HepG2 (cell line): ENCODE data around the gene RASSF7. TPM values are rescaled to one million over a fixed set of nuclear protein-coding genes. Genes with fewer than 3 reads are reported as not detected.
A peak's percentile ranks its signal among the peaks of the same experiment; 100 is the strongest.

Experiments
- ATAC-seq: fragments of 200-7000 bp; cut with Tn5 transposase; 3 replicates; pipeline ENCODE4 v1.9.1; 2020; ENCODE audit warnings: mild to moderate bottlenecking, moderate library complexity
- BruUV-seq: library from RNA; stranded (reverse); fragments of 400-500 nt; replicated peaks from 2 replicates; lab custom pipeline; 2021; lab: Mats Ljungman, UMichigan
- CTCF ChIA-PET: fragments of 300-600 bp; formaldehyde crosslinking; extraction: SDS; loops from one replicate; lab custom pipeline; 2021; ENCODE audit warnings: low total read pairs, inconsistent platforms, low intra/inter-chr PET ratio; lab: Yijun Ruan, JAX
- POLR2A ChIA-PET: fragments of 350-600 bp; sonication (Branson Sonifier 250); formaldehyde crosslinking; loops from one replicate; lab custom pipeline; 2020; ENCODE audit warnings: antibody characterized with exemption, inconsistent platforms; lab: Yijun Ruan, JAX
- DNase-seq: peaks from one replicate; pipeline ENCODE4 v3.0.0-alpha.2; 2015; ENCODE audit warnings: low spot score
- FAIRE-seq: peaks from 3 replicates; lab custom pipeline; 2011; peaks lifted over from hg19 to GRCh38; lab: Jason Lieb, UNC
- H2AFZ ChIP-seq: one replicate; pipeline ENCODE4 v1.6.1; 2011; ENCODE audit warnings: low read length, inconsistent platforms
- H3K27ac ChIP-seq: fragments of 300-600 bp; 3 replicates; pipeline ENCODE4 v1.8.0; 2011; ENCODE audit warnings: mixed run types, mild to moderate bottlenecking, mixed read lengths, low read length, inconsistent platforms; ENCODE audit not compliant: insufficient read depth; ENCODE audit errors: extremely low read length
- H3K27me3 ChIP-seq, 2 experiments: fragments of 200-600 bp in 1 of 2; 2 replicates in 1 of 2; 3 replicates in 1 of 2; pipeline versions ENCODE4 v1.6.0 to v1.8.0; 2011; ENCODE audit warnings: low read length in 2 of 2, mild to moderate bottlenecking in 2 of 2, moderate library complexity in 2 of 2, inconsistent platforms in 1 of 2; ENCODE audit not compliant: insufficient read depth in 2 of 2, control insufficient read depth in 1 of 2
- H3K36me3 ChIP-seq, 2 experiments: fragments of 200-600 bp in 1 of 2; replicated peaks in 1 of 2; 2 replicates in 1 of 2; 3 replicates in 1 of 2; pipeline versions ENCODE4 v1.5.1 to v1.8.0; 2011; ENCODE audit warnings: low read length in 2 of 2, inconsistent platforms in 1 of 2; ENCODE audit not compliant: insufficient read depth in 2 of 2, control insufficient read depth in 1 of 2
- H3K4me1 ChIP-seq: 2 replicates; pipeline ENCODE4 v1.5.1; 2012; ENCODE audit warnings: low read length, inconsistent platforms; ENCODE audit not compliant: insufficient read depth
- H3K4me2 ChIP-seq: 2 replicates; pipeline ENCODE4 v1.6.0; 2011; ENCODE audit warnings: low read depth, low read length, inconsistent platforms
- H3K4me3 ChIP-seq, 3 experiments: fragments of 200-600 bp in 1 of 3; sonication (generic), shearing (Covaris generic) in 1 of 3; replicated peaks in 1 of 3; 2 replicates each; pipeline ENCODE4 v1.5.1; 2011 to 2016; ENCODE audit warnings: low read length in 3 of 3, inconsistent platforms in 2 of 3, low read depth in 2 of 3, mild to moderate bottlenecking in 2 of 3, control low read depth in 1 of 3, mixed read lengths in 1 of 3; ENCODE audit not compliant: insufficient read depth in 1 of 3
- H3K79me2 ChIP-seq: one replicate; pipeline ENCODE4 v1.6.1; 2011; ENCODE audit warnings: low read length, inconsistent platforms; ENCODE audit not compliant: insufficient read depth
- H3K9ac ChIP-seq: 2 replicates; pipeline ENCODE4 v1.6.0; 2011; ENCODE audit warnings: mild to moderate bottlenecking, low read depth, low read length, inconsistent platforms; ENCODE audit not compliant: insufficient read depth
- H3K9me3 ChIP-seq: 2 replicates; pipeline ENCODE4 v1.5.1; 2012; ENCODE audit warnings: mild to moderate bottlenecking, low read length
- H4K20me1 ChIP-seq: 2 replicates; pipeline ENCODE4 v1.6.0; 2011; ENCODE audit warnings: inconsistent platforms, mild to moderate bottlenecking, low read length, moderate library complexity; ENCODE audit not compliant: insufficient read depth
- AGO1 ChIP-seq: fragments of 200-400 bp; formaldehyde crosslinking; IDR thresholded peaks from 2 replicates; pipeline ENCODE4 v1.6.1; 2017; ENCODE audit warnings: mild to moderate bottlenecking, low read depth, low read length, moderate library complexity; ENCODE audit not compliant: poor library complexity, severe bottlenecking
- AGO2 ChIP-seq: fragments of 200-400 bp; formaldehyde crosslinking; optimal IDR thresholded peaks from 2 replicates; pipeline ENCODE3; 2017; ENCODE audit warnings: mild to moderate bottlenecking, low read depth, low read length, moderate library complexity
- HCFC1 ChIP-seq: fragments of 150-350 bp; IDR thresholded peaks from 2 replicates; pipeline ENCODE4 v1.6.1; 2014; ENCODE audit warnings: low read depth, low read length
- HMG20A ChIP-seq: IDR thresholded peaks from 2 replicates; pipeline ENCODE4 v1.6.1; 2016; ENCODE audit warnings: borderline replicate concordance
- NONO ChIP-seq, 2 experiments: fragments of 450-650 bp in 1 of 2; sonication (generic) in 1 of 2; formaldehyde crosslinking in 1 of 2; IDR thresholded peaks in 1 of 2; conservative IDR thresholded peaks in 1 of 2; 2 replicates each; pipeline versions ENCODE4 v1.6.1 to v1.8.0; 2017 to 2022; ENCODE audit warnings: mild to moderate bottlenecking in 1 of 2, missing genetic modification reagents in 1 of 2, moderate library complexity in 1 of 2
- NR2F6 ChIP-seq, 2 experiments: IDR thresholded peaks; 2 replicates each; pipeline ENCODE4 v1.6.1; 2016; ENCODE audit warnings: antibody characterized with exemption in 1 of 2, mild to moderate bottlenecking in 1 of 2
- RBFOX2 ChIP-seq: fragments of 200-400 bp; formaldehyde crosslinking; IDR thresholded peaks from 2 replicates; pipeline ENCODE4 v1.6.1; 2017; ENCODE audit warnings: low read depth, mild to moderate bottlenecking, low read length
- RBM22 ChIP-seq: fragments of 200-400 bp; formaldehyde crosslinking; optimal IDR thresholded peaks from 2 replicates; pipeline ENCODE3; 2017; ENCODE audit warnings: mild to moderate bottlenecking, low read length, moderate library complexity
- TCF7L2 ChIP-seq: IDR thresholded peaks from 2 replicates; pipeline ENCODE4 v1.6.1; 2011; ENCODE audit warnings: mild to moderate bottlenecking, low read depth, low read length, moderate library complexity
- XBP1 ChIP-seq: sonication (generic); formaldehyde crosslinking; IDR thresholded peaks from 2 replicates; pipeline ENCODE4 v1.5.0; 2020; ENCODE audit warnings: missing genetic modification reagents
- ZNF235 ChIP-seq: sonication (generic); formaldehyde crosslinking; IDR thresholded peaks from 2 replicates; pipeline ENCODE4 v1.8.1; 2023; ENCODE audit warnings: mild to moderate bottlenecking, missing genetic modification reagents, borderline replicate concordance
- ZNF550 ChIP-seq: sonication (generic); formaldehyde crosslinking; IDR thresholded peaks from 2 replicates; pipeline ENCODE4 v1.4.0; 2020; ENCODE audit warnings: mild to moderate bottlenecking, missing genetic modification reagents, borderline replicate concordance
- ZNF557 ChIP-seq: sonication (generic); formaldehyde crosslinking; IDR thresholded peaks from 2 replicates; pipeline ENCODE4 v1.4.0; 2020; ENCODE audit warnings: missing genetic modification reagents
- WGBS: methylation state at CpG from one replicate; pipeline ENCODE4 v1.1.6; 2017; ENCODE audit warnings: low lambda C conversion rate; 5-methylcytosine and 5-hydroxymethylcytosine counted together
- in situ Hi-C: cut with HindIII; loops from 2 replicates; pipeline ENCODE4 v1.10.0; 2017; ENCODE audit warnings: low pct_unique_long_range_greater_than_20kb; ENCODE audit not compliant: extremely low pct_ligation_motif_present
- intact Hi-C: fragments of 100-400 bp; cut with micrococcal nuclease; formaldehyde crosslinking; loops from one replicate; pipeline ENCODE4 v1.10.0; 2022; ENCODE audit not compliant: unreplicated experiment
- polyA plus RNA-seq, 8 experiments: library from polyadenylated mRNA; depleted of rRNA in 3 of 8; stranded (reverse) in 7 of 8; unstranded in 1 of 8; fragments of >200 nt; fragmentation: Illumina TruSeq in 4 of 8; extraction: Trizol in 4 of 8; gene quantifications; 2 replicates each; pipeline versions ENCODE4 v1.2.1 to v1.2.3, GENCODE V29; 2011 to 2016; ENCODE audit warnings: low read depth in 4 of 8, missing spikeins in 1 of 8, mixed read lengths in 1 of 8; ENCODE audit not compliant: insufficient read depth in 1 of 8
- total RNA-seq, 5 experiments: library from RNA; depleted of rRNA; stranded (reverse); fragments of >200 nt; fragmentation: Illumina TruSeq; extraction: Trizol; gene quantifications; 2 replicates each; pipeline ENCODE4 v1.2.3, GENCODE V29; 2016; ENCODE audit warnings: low read depth in 1 of 5
- TF ChIP-seq, protein P1 (sequence below): sonication (generic); formaldehyde crosslinking; conservative IDR thresholded peaks from 2 replicates; pipeline ENCODE4 v1.8.0; 2022; ENCODE audit warnings: low read depth, missing genetic modification reagents
- TF ChIP-seq, protein P2 (sequence below): sonication (generic); formaldehyde crosslinking; IDR thresholded peaks from 2 replicates; pipeline ENCODE4 v1.4.0; 2020; ENCODE audit warnings: mild to moderate bottlenecking, missing genetic modification reagents
- TF ChIP-seq, protein P3 (sequence below): sonication (generic); formaldehyde crosslinking; IDR thresholded peaks from 2 replicates; pipeline ENCODE4 v1.4.0; 2020; ENCODE audit warnings: mild to moderate bottlenecking, missing genetic modification reagents
- TF ChIP-seq, protein P4 (sequence below): sonication (generic); formaldehyde crosslinking; IDR thresholded peaks from 2 replicates; pipeline ENCODE4 v1.8.0; 2022; ENCODE audit warnings: missing genetic modification reagents, low read depth, mild to moderate bottlenecking, borderline replicate concordance
- TF ChIP-seq, protein P5 (sequence below): sonication (generic); formaldehyde crosslinking; IDR thresholded peaks from 2 replicates; pipeline ENCODE4 v1.4.0; 2020; ENCODE audit warnings: missing genetic modification reagents

The RASSF7 gene
- total and polyA plus RNA-seq, 2 of the 13 experiments (the other 11 are each of a cell fraction or from before 2014, with no cell fraction given) = 20.2 to 28.6 TPM

DNA sequence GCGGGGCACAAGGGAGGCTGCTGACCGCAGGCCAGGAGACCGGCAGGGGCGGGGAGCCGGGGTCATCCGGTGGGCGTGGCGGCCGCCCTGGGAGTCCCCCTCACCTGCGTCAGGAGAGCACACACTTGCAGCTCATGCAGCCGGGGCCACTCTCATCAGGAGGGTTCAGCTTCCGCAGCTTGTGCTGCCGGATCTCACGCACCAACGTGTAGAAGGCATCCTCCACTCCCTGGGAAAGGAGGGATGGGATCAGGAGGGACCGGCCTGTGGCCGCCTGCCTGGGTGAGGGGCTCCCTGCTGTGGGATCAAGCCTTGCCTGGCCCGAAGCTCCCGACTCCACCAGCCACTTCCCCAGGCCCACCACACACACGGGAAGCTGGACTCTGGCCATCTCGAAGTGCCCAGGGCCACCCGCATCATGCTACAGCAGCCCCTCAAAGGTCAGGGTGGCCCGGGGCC, 28.2 kb upstream of the RASSF7 start (continued):
- TF ChIP-seq, protein P1, sequence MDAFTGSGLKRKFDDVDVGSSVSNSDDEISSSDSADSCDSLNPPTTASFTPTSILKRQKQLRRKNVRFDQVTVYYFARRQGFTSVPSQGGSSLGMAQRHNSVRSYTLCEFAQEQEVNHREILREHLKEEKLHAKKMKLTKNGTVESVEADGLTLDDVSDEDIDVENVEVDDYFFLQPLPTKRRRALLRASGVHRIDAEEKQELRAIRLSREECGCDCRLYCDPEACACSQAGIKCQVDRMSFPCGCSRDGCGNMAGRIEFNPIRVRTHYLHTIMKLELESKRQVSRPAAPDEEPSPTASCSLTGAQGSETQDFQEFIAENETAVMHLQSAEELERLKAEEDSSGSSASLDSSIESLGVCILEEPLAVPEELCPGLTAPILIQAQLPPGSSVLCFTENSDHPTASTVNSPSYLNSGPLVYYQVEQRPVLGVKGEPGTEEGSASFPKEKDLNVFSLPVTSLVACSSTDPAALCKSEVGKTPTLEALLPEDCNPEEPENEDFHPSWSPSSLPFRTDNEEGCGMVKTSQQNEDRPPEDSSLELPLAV (CRISPR knock-in tag) = no peak
- TF ChIP-seq, protein P2, sequence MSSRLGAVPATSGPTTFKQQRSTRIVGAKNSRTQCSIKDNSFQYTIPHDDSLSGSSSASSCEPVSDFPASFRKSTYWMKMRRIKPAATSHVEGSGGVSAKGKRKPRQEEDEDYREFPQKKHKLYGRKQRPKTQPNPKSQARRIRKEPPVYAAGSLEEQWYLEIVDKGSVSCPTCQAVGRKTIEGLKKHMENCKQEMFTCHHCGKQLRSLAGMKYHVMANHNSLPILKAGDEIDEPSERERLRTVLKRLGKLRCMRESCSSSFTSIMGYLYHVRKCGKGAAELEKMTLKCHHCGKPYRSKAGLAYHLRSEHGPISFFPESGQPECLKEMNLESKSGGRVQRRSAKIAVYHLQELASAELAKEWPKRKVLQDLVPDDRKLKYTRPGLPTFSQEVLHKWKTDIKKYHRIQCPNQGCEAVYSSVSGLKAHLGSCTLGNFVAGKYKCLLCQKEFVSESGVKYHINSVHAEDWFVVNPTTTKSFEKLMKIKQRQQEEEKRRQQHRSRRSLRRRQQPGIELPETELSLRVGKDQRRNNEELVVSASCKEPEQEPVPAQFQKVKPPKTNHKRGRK = no peak
- TF ChIP-seq ZNF550 (CRISPR knock-in tag) = no peak

DNA sequence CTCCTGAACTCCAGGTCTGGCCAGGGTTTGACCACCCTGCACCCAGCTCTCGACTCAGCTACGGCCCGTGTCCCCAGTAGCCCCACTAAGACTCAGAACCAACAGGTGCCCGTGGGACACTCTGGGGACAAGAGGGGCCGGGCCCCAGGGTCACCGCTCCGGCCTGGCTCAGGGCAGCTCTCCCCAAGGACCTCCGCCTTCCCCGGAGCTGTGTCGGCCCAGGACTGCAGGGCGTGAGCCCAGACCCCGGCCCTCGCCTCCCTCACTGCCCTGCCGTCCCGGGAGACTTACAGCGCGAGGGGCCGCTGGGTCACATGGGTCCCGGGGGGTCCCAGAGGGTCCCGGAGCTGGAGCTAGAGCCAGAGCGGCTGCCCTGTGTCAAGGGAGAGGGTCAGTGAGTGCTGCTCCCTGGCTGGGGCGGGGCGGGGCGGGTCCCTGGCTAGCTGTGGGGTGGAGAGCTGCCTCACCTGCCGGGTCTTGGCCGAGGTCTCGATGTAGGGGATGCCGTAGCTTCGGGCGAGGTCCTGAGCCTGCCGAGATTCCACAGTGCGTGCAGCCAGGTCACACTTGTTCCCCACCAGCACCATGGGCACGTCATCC, 27.7 kb upstream of the RASSF7 start:
- no peak overlapping the region for H3K27ac ChIP-seq
- ATAC-seq (no peak), FAIRE-seq (no peak), DNase-seq (no peak)
- in situ Hi-C loops = no loop called here
- H3K27me3 ChIP-seq = no peaks in the 10 kb centered on the region
- TF ChIP-seq, protein P3, sequence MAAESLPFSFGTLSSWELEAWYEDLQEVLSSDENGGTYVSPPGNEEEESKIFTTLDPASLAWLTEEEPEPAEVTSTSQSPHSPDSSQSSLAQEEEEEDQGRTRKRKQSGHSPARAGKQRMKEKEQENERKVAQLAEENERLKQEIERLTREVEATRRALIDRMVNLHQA (CRISPR knock-in tag) = no peak
- TF ChIP-seq, protein P4, sequence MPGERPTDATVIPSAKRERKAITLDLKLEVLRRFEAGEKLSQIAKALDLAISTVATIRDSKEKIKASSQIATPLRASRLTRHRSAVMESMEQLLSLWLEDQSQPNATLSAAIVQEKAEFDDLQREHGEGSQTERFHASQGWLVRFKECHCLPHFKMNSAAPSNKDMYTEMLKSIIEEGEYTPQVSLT = no peak
- TF ChIP-seq AGO2 (peak; percentile 17), NONO (IDR thresholded peaks at IDR 0.05) (no peak), NONO (CRISPR knock-in tag; conservative IDR thresholded peaks at IDR 0.05) (no peak), RBM22 (no peak), HMG20A (CRISPR knock-in tag) (no peak), TCF7L2 (no peak), XBP1 (CRISPR knock-in tag) (no peak), HCFC1 (no peak), ZNF235 (CRISPR knock-in tag) (no peak), RBFOX2 (0 out of 2 replicates have a peak, but pooled peaks have one; percentile 21), NR2F6 (IDR thresholded peaks at IDR 0.05) (no peak), NR2F6 (CRISPR knock-in tag; IDR thresholded peaks at IDR 0.05) (no peak), ZNF557 (CRISPR knock-in tag) (no peak), AGO1 (peak; percentile 35)
- TF ChIP-seq, protein P5, sequence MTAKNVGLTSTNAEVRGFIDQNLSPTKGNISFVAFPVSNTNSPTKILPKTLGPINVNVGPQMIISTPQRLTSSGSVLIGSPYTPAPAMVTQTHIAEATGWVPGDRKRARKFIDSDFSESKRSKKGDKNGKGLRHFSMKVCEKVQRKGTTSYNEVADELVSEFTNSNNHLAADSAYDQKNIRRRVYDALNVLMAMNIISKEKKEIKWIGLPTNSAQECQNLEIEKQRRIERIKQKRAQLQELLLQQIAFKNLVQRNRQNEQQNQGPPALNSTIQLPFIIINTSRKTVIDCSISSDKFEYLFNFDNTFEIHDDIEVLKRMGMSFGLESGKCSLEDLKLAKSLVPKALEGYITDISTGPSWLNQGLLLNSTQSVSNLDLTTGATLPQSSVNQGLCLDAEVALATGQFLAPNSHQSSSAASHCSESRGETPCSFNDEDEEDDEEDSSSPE (CRISPR knock-in tag) = no peak
- POLR2A ChIA-PET = no interaction called here
- H3K4me1 ChIP-seq = peaks cover 25% of the 10 kb centered on the region
- CTCF ChIA-PET = no interaction called here
- no peaks in the 10 kb centered on the region for H3K9me3 ChIP-seq
- intact Hi-C loops = no loop called here
- H3K79me2 ChIP-seq = peaks cover 4% of the 10 kb centered on the region
- 98% methylated on average over 13 of the region's 33 CpGs for WGBS
- no peak overlapping the region for H3K4me2 ChIP-seq
- H3K9ac ChIP-seq = no peak overlapping the region
- no peaks in the 10 kb centered on the region; the same call in 1 of the 2 replicates for H4K20me1 ChIP-seq
- no peak overlapping the region for H2AFZ ChIP-seq
- H3K36me3 ChIP-seq = peaks cover 10 to 19% of the 10 kb centered on the region in 2 experiments; a peak in 4 of 5 replicates
- H3K4me3 ChIP-seq = no peak overlapping the region
- BruUV-seq = no TSS peak
